GM23338 (cell line): Measurements from ENCODE around the gene MYO7B. TPM values are rescaled to one million over a fixed set of nuclear protein-coding genes. Genes with fewer than 3 reads are reported as not detected.
A peak's percentile ranks its signal among the peaks of the same experiment; 100 is the strongest.

ENCODE experiments used
- ATAC-seq: fragments of 200-7000 bp; cut with Tn5 transposase; 3 replicates; pipeline ENCODE4 v1.9.1; 2020
- DNase-seq: peaks from one replicate; pipeline ENCODE4 v3.0.0-alpha.2; 2015; ENCODE audit warnings: low spot score
- H2AFZ ChIP-seq: fragments of 200-600 bp; sonication (generic); 2 replicates; pipeline ENCODE4 v1.8.0; 2016; ENCODE audit warnings: antibody characterized with exemption, mild to moderate bottlenecking, moderate library complexity
- H3F3A ChIP-seq: fragments of 200-600 bp; sonication (generic); replicated peaks from 2 replicates; pipeline ENCODE4 v1.8.0; 2017; ENCODE audit warnings: antibody characterized with exemption, mixed run types, low read depth
- H3K27ac ChIP-seq: fragments of 200-600 bp; sonication (generic); 2 replicates; pipeline ENCODE4 v1.6.1; 2016; ENCODE audit warnings: low read depth
- H3K27me3 ChIP-seq: fragments of 200-600 bp; sonication (generic); 2 replicates; pipeline ENCODE4 v1.8.0; 2016; ENCODE audit warnings: mild to moderate bottlenecking, mixed run types, moderate library complexity; ENCODE audit not compliant: insufficient read depth
- H3K36me3 ChIP-seq: fragments of 200-600 bp; sonication (generic); 2 replicates; pipeline ENCODE4 v1.8.0; 2016; ENCODE audit warnings: mild to moderate bottlenecking; ENCODE audit not compliant: insufficient read depth
- H3K4me1 ChIP-seq: fragments of 200-600 bp; sonication (generic); 2 replicates; pipeline ENCODE4 v1.8.0; 2016; ENCODE audit warnings: mild to moderate bottlenecking, moderate library complexity; ENCODE audit not compliant: insufficient read depth
- H3K4me2 ChIP-seq: fragments of 200-600 bp; sonication (generic); 2 replicates; pipeline ENCODE4 v1.7.1; 2017; ENCODE audit warnings: mixed run types
- H3K4me3 ChIP-seq: fragments of 200-600 bp; sonication (generic); 2 replicates; pipeline ENCODE4 v1.6.1; 2016; ENCODE audit warnings: mixed run types
- H3K79me2 ChIP-seq: fragments of 200-600 bp; sonication (generic); replicated peaks from 2 replicates; pipeline ENCODE4 v1.8.0; 2017; ENCODE audit warnings: mild to moderate bottlenecking; ENCODE audit not compliant: insufficient read depth
- H3K9me2 ChIP-seq: fragments of 200-600 bp; sonication (generic); 2 replicates; pipeline ENCODE4 v1.8.0; 2017; ENCODE audit not compliant: insufficient read depth
- H4K20me1 ChIP-seq: fragments of 200-600 bp; sonication (generic); replicated peaks from 2 replicates; pipeline ENCODE4 v1.8.0; 2017; ENCODE audit warnings: mild to moderate bottlenecking; ENCODE audit not compliant: insufficient read depth
- H3K27ac Mint-ChIP-seq: 2 replicates; pipeline ENCODE4 v1.8.0; 2020; ENCODE audit warnings: inconsistent platforms, mild to moderate bottlenecking, moderate library complexity, mixed read lengths
- H3K27me3 Mint-ChIP-seq: 3 replicates; pipeline ENCODE4 v1.8.0; 2022; ENCODE audit warnings: low read depth, mild to moderate bottlenecking, moderate library complexity, mixed read lengths, inconsistent platforms; ENCODE audit not compliant: insufficient read depth, poor library complexity
- H3K36me3 Mint-ChIP-seq: 3 replicates; pipeline ENCODE4 v1.8.0; 2021; ENCODE audit warnings: low read depth, mild to moderate bottlenecking, inconsistent platforms, moderate library complexity, mixed read lengths
- H3K4me1 Mint-ChIP-seq: 3 replicates; pipeline ENCODE4 v1.8.0; 2020; ENCODE audit warnings: mild to moderate bottlenecking, inconsistent platforms, mixed read lengths
- H3K4me3 Mint-ChIP-seq: 3 replicates; pipeline ENCODE4 v1.8.0; 2021; ENCODE audit warnings: moderate library complexity, mild to moderate bottlenecking, inconsistent platforms, mixed read lengths
- H3K9me3 Mint-ChIP-seq: 3 replicates; pipeline ENCODE4 v1.8.0; 2020; ENCODE audit warnings: moderate library complexity, mild to moderate bottlenecking, inconsistent platforms, mixed read lengths
- CREB1 ChIP-seq: fragments of 250-450 bp; sonication (Bioruptor Pico); IDR thresholded peaks from 2 replicates; pipeline ENCODE4 v1.5.0; 2020; ENCODE audit warnings: low read depth, mild to moderate bottlenecking, moderate library complexity
- CTCF ChIP-seq, 2 experiments: fragments of 200-600 bp in 1 of 2; sonication (generic) in 1 of 2; conservative IDR thresholded peaks; 2 replicates each; pipeline versions ENCODE4 v1.5.1 to v1.6.1; 2016 to 2017; ENCODE audit warnings: antibody characterized with exemption in 2 of 2, low read depth in 2 of 2, mild to moderate bottlenecking in 2 of 2, moderate library complexity in 1 of 2
- ETS1 ChIP-seq: IDR thresholded peaks from 2 replicates; pipeline ENCODE4 v1.6.1; 2016; ENCODE audit warnings: antibody characterized with exemption
- EZH2 ChIP-seq: fragments of 200-600 bp; sonication (generic); IDR thresholded peaks from one replicate; pipeline ENCODE4 v1.8.0; 2017; ENCODE audit warnings: antibody characterized with exemption, mild to moderate bottlenecking, low read depth; ENCODE audit not compliant: unreplicated experiment
- EZH2phosphoT487 ChIP-seq: fragments of 200-600 bp; sonication (generic); IDR thresholded peaks from one replicate; pipeline ENCODE4 v1.8.1; 2018; ENCODE audit warnings: antibody characterized with exemption; ENCODE audit not compliant: unreplicated experiment
- JUNB ChIP-seq: IDR thresholded peaks from one replicate; pipeline ENCODE4 v1.6.1; 2016; ENCODE audit warnings: antibody characterized with exemption; ENCODE audit not compliant: unreplicated experiment
- NANOG ChIP-seq: IDR thresholded peaks from 2 replicates; pipeline ENCODE4 v1.6.1; 2016; ENCODE audit warnings: antibody characterized with exemption, borderline replicate concordance
- POLR2AphosphoS5 ChIP-seq: IDR thresholded peaks from 2 replicates; pipeline ENCODE4 v1.6.1; 2016; ENCODE audit warnings: antibody characterized with exemption, low read depth
- REST ChIP-seq: IDR thresholded peaks from one replicate; pipeline ENCODE4 v1.6.1; 2018; ENCODE audit warnings: antibody characterized with exemption; ENCODE audit not compliant: unreplicated experiment
- STAT1 ChIP-seq: IDR thresholded peaks from one replicate; pipeline ENCODE4 v1.6.1; 2016; ENCODE audit warnings: antibody characterized with exemption; ENCODE audit not compliant: unreplicated experiment
- ZNF114 ChIP-seq: fragments of 250-450 bp; sonication (Bioruptor Pico); IDR thresholded peaks from 2 replicates; pipeline ENCODE4 v1.5.0; 2020; ENCODE audit warnings: mild to moderate bottlenecking, moderate library complexity
- ZNF331 ChIP-seq: fragments of 250-450 bp; sonication (Bioruptor Pico); IDR thresholded peaks from 2 replicates; pipeline ENCODE4 v1.5.0; 2020; ENCODE audit warnings: low read depth, mild to moderate bottlenecking, moderate library complexity
- ZNF462 ChIP-seq: fragments of 250-450 bp; sonication (Bioruptor Pico); IDR thresholded peaks from 2 replicates; pipeline ENCODE4 v1.5.0; 2020; ENCODE audit warnings: mild to moderate bottlenecking, moderate library complexity
- polyA plus RNA-seq: library from polyadenylated mRNA; unstranded; fragments of >200 nt; fragmentation: Nextera tagmentation; extraction: Ambion mirVana; gene quantifications from 2 replicates; pipeline ENCODE4 v1.2.1, GENCODE V29; 2016
- total RNA-seq: library from RNA; depleted of rRNA; stranded (reverse); fragments of >200 nt; shearing (Covaris generic); gene quantifications from 2 replicates; pipeline ENCODE4 v1.2.3, GENCODE V29; 2014

The MYO7B gene
- total and polyA plus RNA-seq, 2 experiments from 2014 or later = not detected

- Histone ChIP-seq H3K79me2 (peaks cover 81% of the 10 kb centered on the region), H3K36me3 (peaks cover 23% of the 10 kb centered on the region), H3K27ac (peak overlapping the region; percentile 55; the same call in 1 of the 2 replicates), H3K4me2 (no peak overlapping the region), H4K20me1 (peaks cover 75% of the 10 kb centered on the region), H3K27me3 (no peaks in the 10 kb centered on the region), H3F3A (0 out of 2 replicates have a peak, but pooled peaks cover 2% of the 10 kb centered on the region), H2AFZ (no peak overlapping the region), H3K4me1 (peaks cover 9% of the 10 kb centered on the region; the same call in 1 of the 2 replicates), H3K9me2 (no peaks in the 10 kb centered on the region), H3K4me3 (no peak overlapping the region)
- Mint-ChIP-seq H3K4me1 (peaks cover 9% of the 10 kb centered on the region; the same call in 2 of the 3 replicates), H3K36me3 (peaks cover 26% of the 10 kb centered on the region), H3K9me3 (no peaks in the 10 kb centered on the region; the same call in 2 of the 3 replicates), H3K27ac (peak overlapping the region; percentile 68), H3K27me3 (no peaks in the 10 kb centered on the region), H3K4me3 (no peak overlapping the region)
- no peak for TF ChIP-seq JUNB
- TF ChIP-seq CREB1 (CRISPR knock-in tag) = no peak
- TF ChIP-seq POLR2AphosphoS5 = no peak
- TF ChIP-seq STAT1 = no peak
- TF ChIP-seq EZH2 = no peak
- no peak for TF ChIP-seq ETS1
- TF ChIP-seq EZH2phosphoT487 = no peak
- no peak for TF ChIP-seq CTCF (conservative IDR thresholded peaks at IDR 0.05; ENCODE audit: low read depth in 2 of 2)
- no peak for TF ChIP-seq ZNF462 (CRISPR knock-in tag)
- no peak for TF ChIP-seq ZNF331 (CRISPR knock-in tag)
- TF ChIP-seq NANOG = no peak
- TF ChIP-seq REST = no peak
- TF ChIP-seq ZNF114 = no peak
- DNase-seq (no peak), ATAC-seq (no peak)
Measured at GRCh38 chr2:127508023-127508630, 27.4 kb upstream of the MYO7B start.
